CD4-positive, CD25-positive, alpha-beta regulatory T cell (primary cell): ENCODE measurements around the gene MSANTD4. TPM values are rescaled to one million over a fixed set of nuclear protein-coding genes. Genes with fewer than 3 reads are reported as not detected.

ENCODE experiments used
- ATAC-seq, 2 donors: fragments of 150-1000 bp; cut with Tn5 transposase; one replicate each; pipeline ENCODE4 v1.10.0; 2021; ENCODE audit warnings: low read depth in 2 of 2, moderate number of reproducible peaks in 2 of 2, moderate library complexity in 1 of 2
- DNase-seq, 3 donors: peaks; one replicate each; pipeline versions ENCODE4 v3.0.0 to v3.0.0-alpha.2; 2012 to 2022; ENCODE audit warnings: mixed read lengths in 1 of 3
- H3K27ac ChIP-seq: one replicate; pipeline ENCODE4 v1.7.0; 2013; ENCODE audit warnings: mild to moderate bottlenecking, low read length; ENCODE audit not compliant: insufficient read depth, poor library complexity, severe bottlenecking
- H3K27me3 ChIP-seq: one replicate; pipeline ENCODE4 v1.7.0; 2013; ENCODE audit warnings: low read length; ENCODE audit not compliant: control insufficient read depth, insufficient read depth
- H3K36me3 ChIP-seq: one replicate; pipeline ENCODE4 v1.7.0; 2013; ENCODE audit warnings: mild to moderate bottlenecking, low read length, moderate library complexity; ENCODE audit not compliant: control insufficient read depth, insufficient read depth
- H3K4me1 ChIP-seq: 2 replicates; pipeline ENCODE4 v1.7.0; 2013; ENCODE audit warnings: mild to moderate bottlenecking, low read length; ENCODE audit not compliant: insufficient read depth, control insufficient read depth, poor library complexity, severe bottlenecking
- H3K4me3 ChIP-seq: one replicate; pipeline ENCODE4 v1.7.0; 2013; ENCODE audit warnings: low read depth, mild to moderate bottlenecking, low read length, moderate library complexity
- H3K9me3 ChIP-seq, 2 experiments: 1 replicate in 1 of 2; 2 replicates in 1 of 2; pipeline ENCODE4 v1.7.0; 2013; ENCODE audit warnings: low read length in 2 of 2, mild to moderate bottlenecking in 1 of 2, moderate library complexity in 1 of 2; ENCODE audit not compliant: control insufficient read depth in 2 of 2
- H3K27ac Mint-ChIP-seq, 3 donors: one replicate each; pipeline ENCODE4 v1.8.0; 2020 to 2022; ENCODE audit warnings: mild to moderate bottlenecking in 3 of 3, mixed read lengths in 3 of 3, moderate library complexity in 2 of 3
- H3K27me3 Mint-ChIP-seq: one replicate; pipeline ENCODE4 v1.8.0; 2022; ENCODE audit warnings: mild to moderate bottlenecking, mixed read lengths
- H3K36me3 Mint-ChIP-seq: one replicate; pipeline ENCODE4 v1.8.0; 2020; ENCODE audit warnings: mixed read lengths
- H3K4me1 Mint-ChIP-seq, 4 donors: one replicate each; pipeline ENCODE4 v1.8.0; 2020 to 2022; ENCODE audit warnings: mixed read lengths in 4 of 4, mild to moderate bottlenecking in 1 of 4
- H3K4me3 Mint-ChIP-seq, 4 donors: one replicate each; pipeline ENCODE4 v1.8.0; 2020 to 2022; ENCODE audit warnings: mild to moderate bottlenecking in 4 of 4, mixed read lengths in 4 of 4, moderate library complexity in 3 of 4
- H3K9me3 Mint-ChIP-seq, 7 donors: one replicate each; pipeline ENCODE4 v1.8.0; 2020 to 2022; ENCODE audit warnings: mixed read lengths in 7 of 7, mild to moderate bottlenecking in 3 of 7, moderate library complexity in 2 of 7
- polyA plus RNA-seq, 4 donors: library from polyadenylated mRNA; unstranded; fragments of 300-500 nt; fragmentation: Illumina TruSeq; gene quantifications; one replicate each; pipeline ENCODE4 v1.2.3, GENCODE V29; 2021
- total RNA-seq: library from RNA; stranded (reverse); gene quantifications from one replicate; pipeline ENCODE4 v1.2.3, GENCODE V29; 2022

Gene MSANTD4
- total and polyA plus RNA-seq, 5 donors from 2014 or later, result 4.0 to 8.3 (median 5.3) TPM

GRCh38 chr11:106051103-106051502 is 29.1 kb upstream of the MSANTD4 start:
- H3K4me1 Mint-ChIP-seq, result peaks cover 0 to 5% (median under 1%) of the 10 kb centered on the region in 4 donors
- Histone ChIP-seq H3K27ac (no peak overlapping the region), H3K27me3 (no peaks in the 10 kb centered on the region), H3K4me1 (no peaks in the 10 kb centered on the region), H3K4me3 (no peak overlapping the region), H3K36me3 (no peaks in the 10 kb centered on the region), H3K9me3 (no peaks in the 10 kb centered on the region)
- no peak overlapping the region for H3K4me3 Mint-ChIP-seq
- ATAC-seq (no peak), DNase-seq (no peak)
- H3K36me3 Mint-ChIP-seq, result peaks cover 7% of the 10 kb centered on the region
- H3K27ac Mint-ChIP-seq, result no peak overlapping the region
- H3K27me3 Mint-ChIP-seq, result peaks cover 4% of the 10 kb centered on the region
- no peaks in the 10 kb centered on the region for H3K9me3 Mint-ChIP-seq

GRCh38 chr11:106049727-106050476 is 27.9 kb upstream of the MSANTD4 start:
- Histone ChIP-seq H3K9me3 (no peaks in the 10 kb centered on the region), H3K36me3 (no peaks in the 10 kb centered on the region), H3K4me1 (no peaks in the 10 kb centered on the region), H3K4me3 (no peak overlapping the region), H3K27me3 (no peaks in the 10 kb centered on the region), H3K27ac (no peak overlapping the region)
- Mint-ChIP-seq H3K4me1 (peaks cover 0 to 5% (median 0%) of the 10 kb centered on the region in 4 donors), H3K4me3 (no peak overlapping the region), H3K27ac (no peak overlapping the region), H3K27me3 (peaks cover 4% of the 10 kb centered on the region), H3K36me3 (peaks cover 7% of the 10 kb centered on the region), H3K9me3 (no peaks in the 10 kb centered on the region)
- DNase-seq (no peak), ATAC-seq (no peak)

GRCh38 chr11:106047631-106048030 is 25.6 kb upstream of the MSANTD4 start:
- no peak for ATAC-seq

GRCh38 chr11:106043540-106043939 is 21.5 kb upstream of the MSANTD4 start:
- H3K4me3 Mint-ChIP-seq, result no peak overlapping the region
- DNase-seq, result no peak
- H3K9me3 Mint-ChIP-seq, result peaks cover 0 to 3% (median 0%) of the 10 kb centered on the region in 7 donors
- no peak for ATAC-seq
- H3K36me3 Mint-ChIP-seq, result no peaks in the 10 kb centered on the region
- H3K4me1 Mint-ChIP-seq, result no peaks in the 10 kb centered on the region
- H3K9me3 ChIP-seq, result no peaks in the 10 kb centered on the region
- H3K27me3 Mint-ChIP-seq, result peaks cover 4% of the 10 kb centered on the region
- H3K4me3 ChIP-seq, result no peak overlapping the region
- no peaks in the 10 kb centered on the region for H3K4me1 ChIP-seq
- H3K27ac Mint-ChIP-seq, result no peak overlapping the region
- H3K27ac ChIP-seq, result no peak overlapping the region
- no peaks in the 10 kb centered on the region for H3K36me3 ChIP-seq
- H3K27me3 ChIP-seq, result peaks cover 9% of the 10 kb centered on the region

More at GRCh38 chr11:106047631-106048030, 25.6 kb upstream of the MSANTD4 start:
- Mint-ChIP-seq H3K9me3 (no peaks in the 10 kb centered on the region), H3K27me3 (peaks cover 4% of the 10 kb centered on the region), H3K4me1 (peaks cover 0 to 5% (median 0%) of the 10 kb centered on the region in 4 donors), H3K4me3 (no peak overlapping the region), H3K27ac (no peak overlapping the region), H3K36me3 (no peaks in the 10 kb centered on the region)
- H3K4me1 ChIP-seq, result no peaks in the 10 kb centered on the region
- H3K9me3 ChIP-seq, result no peaks in the 10 kb centered on the region
- no peak for DNase-seq
- H3K36me3 ChIP-seq, result no peaks in the 10 kb centered on the region
- peaks cover 4% of the 10 kb centered on the region for H3K27me3 ChIP-seq
- no peak overlapping the region for H3K27ac ChIP-seq
- H3K4me3 ChIP-seq, result no peak overlapping the region

GRCh38 chr11:106032861-106033260 is 10.8 kb upstream of the MSANTD4 start:
- Mint-ChIP-seq H3K27me3 (peaks cover 37% of the 10 kb centered on the region), H3K9me3 (peaks cover 0 to 4% (median 1%) of the 10 kb centered on the region in 7 donors), H3K4me3 (no peak overlapping the region), H3K4me1 (no peaks in the 10 kb centered on the region), H3K36me3 (no peaks in the 10 kb centered on the region), H3K27ac (no peak overlapping the region)
- Histone ChIP-seq H3K36me3 (no peaks in the 10 kb centered on the region), H3K27ac (no peak overlapping the region), H3K4me1 (no peaks in the 10 kb centered on the region), H3K9me3 (peaks cover 0 to 5% of the 10 kb centered on the region in 2 experiments), H3K27me3 (peaks cover 26% of the 10 kb centered on the region), H3K4me3 (no peak overlapping the region)
- DNase-seq, result no peak
- ATAC-seq, result no peak

- no peaks in the 10 kb centered on the region for H3K4me1 ChIP-seq
- Mint-ChIP-seq H3K4me3 (peak overlapping the region in 1 of 4 donors; percentile 85), H3K27me3 (peaks cover 45% of the 10 kb centered on the region), H3K36me3 (no peaks in the 10 kb centered on the region), H3K9me3 (peaks cover 0 to 7% (median 4%) of the 10 kb centered on the region in 7 donors), H3K4me1 (no peaks in the 10 kb centered on the region), H3K27ac (no peak overlapping the region)
- H3K4me3 ChIP-seq, result no peak overlapping the region
- ATAC-seq (no peak), DNase-seq (no peak)
- no peaks in the 10 kb centered on the region for H3K36me3 ChIP-seq
- peaks cover 27% of the 10 kb centered on the region for H3K27me3 ChIP-seq
- peaks cover 0 to 7% of the 10 kb centered on the region in 2 experiments for H3K9me3 ChIP-seq
- H3K27ac ChIP-seq, result no peak overlapping the region
These were observed 9.9 kb upstream of the MSANTD4 start for GRCh38 chr11:106031936-106032335.

GRCh38 chr11:106031202-106031810 is 9.3 kb upstream of the MSANTD4 start:
- Mint-ChIP-seq H3K27ac (no peak overlapping the region), H3K27me3 (peaks cover 46% of the 10 kb centered on the region), H3K36me3 (no peaks in the 10 kb centered on the region), H3K4me1 (no peaks in the 10 kb centered on the region), H3K9me3 (peaks cover 0 to 8% (median 4%) of the 10 kb centered on the region in 7 donors), H3K4me3 (no peak overlapping the region)
- Histone ChIP-seq H3K36me3 (no peaks in the 10 kb centered on the region), H3K27me3 (peaks cover 29% of the 10 kb centered on the region), H3K9me3 (peaks cover 0 to 10% of the 10 kb centered on the region in 2 experiments), H3K4me3 (no peak overlapping the region), H3K27ac (no peak overlapping the region), H3K4me1 (no peaks in the 10 kb centered on the region)
- DNase-seq (no peak), ATAC-seq (no peak)
